IPS-18a (cell line): ENCODE data around the gene DNMBP.
"Not testable (repeated sequence)": the region's sequence is repeated elsewhere in the genome, so short reads cannot be mapped to it uniquely, and the experiment has no call there.

Experiments
- H3K27ac ChIP-seq: one replicate; pipeline ENCODE4 v1.5.1; 2013; ENCODE audit warnings: low read length
- H3K27me3 ChIP-seq: one replicate; pipeline ENCODE4 v1.6.1; 2013; ENCODE audit warnings: mild to moderate bottlenecking, low read length; ENCODE audit not compliant: control insufficient read depth, insufficient read depth
- H3K36me3 ChIP-seq: one replicate; pipeline ENCODE4 v1.6.1; 2013; ENCODE audit warnings: low read depth, low read length; ENCODE audit not compliant: control insufficient read depth
- H3K4me1 ChIP-seq: one replicate; pipeline ENCODE4 v1.6.1; 2013; ENCODE audit warnings: low read depth, low read length; ENCODE audit not compliant: control insufficient read depth
- H3K4me3 ChIP-seq: one replicate; pipeline ENCODE4 v1.5.1; 2013; ENCODE audit warnings: low read length
- H3K9ac ChIP-seq: one replicate; pipeline ENCODE4 v1.6.1; 2013; ENCODE audit warnings: mild to moderate bottlenecking, low read length, moderate library complexity
- H3K9me3 ChIP-seq: one replicate; pipeline ENCODE4 v1.6.1; 2013; ENCODE audit warnings: low read depth, low read length; ENCODE audit not compliant: control insufficient read depth

Gene DNMBP

DNA sequence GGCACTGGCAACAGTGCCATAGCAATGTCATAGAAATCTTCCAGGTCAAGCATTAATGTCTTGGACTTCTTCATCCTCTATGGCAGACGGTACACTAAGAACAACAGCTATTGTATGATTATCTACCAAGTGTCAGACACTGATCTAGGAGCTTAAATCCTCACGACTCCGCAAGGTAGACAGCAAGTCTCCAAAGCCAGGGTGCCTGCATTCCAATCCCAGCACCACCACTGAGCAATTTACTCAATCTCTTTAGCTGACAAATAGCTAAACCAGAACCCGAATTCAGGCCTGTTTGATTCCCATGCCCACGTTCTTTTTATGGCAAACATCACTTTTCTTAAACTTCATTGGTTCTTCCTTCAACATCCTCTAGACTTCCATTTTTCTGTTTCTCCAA is 31.8 kb downstream of the DNMBP start:
- Histone ChIP-seq H3K4me3 (no peak overlapping the region), H3K9ac (no peak overlapping the region), H3K4me1 (peaks cover 5% of the 10 kb centered on the region), H3K36me3 (no peaks in the 10 kb centered on the region), H3K27me3 (no peaks in the 10 kb centered on the region), H3K27ac (no peak overlapping the region), H3K9me3 (no peaks in the 10 kb centered on the region)

DNA sequence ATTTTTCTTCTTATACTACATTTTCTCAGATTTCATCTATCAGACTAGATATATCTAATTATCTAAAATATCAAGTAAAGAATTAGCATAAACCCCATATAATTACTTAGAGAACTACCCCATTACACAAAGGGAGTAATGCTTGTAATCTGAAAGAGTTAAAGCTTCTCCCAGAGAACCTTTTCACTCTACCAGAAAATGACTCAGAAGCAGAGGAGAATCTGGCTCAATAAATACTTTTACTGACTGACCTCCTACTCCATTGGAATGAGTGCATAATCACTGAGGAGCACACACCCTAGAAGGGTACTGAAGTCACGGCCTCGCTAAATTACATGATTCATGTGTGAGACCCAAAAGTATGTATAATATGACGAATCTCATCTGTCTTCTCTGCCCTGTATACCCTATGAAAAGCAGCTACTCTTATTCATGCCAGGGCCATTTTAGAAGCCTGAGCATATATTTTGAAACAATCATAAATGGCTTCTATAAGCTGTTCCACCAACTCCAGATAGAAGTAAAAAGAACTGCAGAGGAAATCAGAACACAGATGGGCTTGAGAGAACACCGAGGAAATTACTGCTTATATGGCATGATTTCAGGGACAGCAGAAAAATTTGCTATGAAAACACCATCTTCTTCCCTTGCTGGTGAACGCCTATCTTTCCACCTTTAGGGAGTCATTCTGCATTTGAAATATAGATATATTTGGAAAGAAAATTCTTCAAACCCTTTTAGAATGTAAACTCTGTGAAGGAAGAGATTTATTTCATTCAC is 32.7 kb downstream of the DNMBP start:
- no peaks in the 10 kb centered on the region for H3K36me3 ChIP-seq
- no peak overlapping the region for H3K27ac ChIP-seq
- no peak overlapping the region for H3K9ac ChIP-seq
- H3K4me3 ChIP-seq: no peak overlapping the region
- H3K4me1 ChIP-seq: peaks cover 5% of the 10 kb centered on the region
- H3K27me3 ChIP-seq: no peaks in the 10 kb centered on the region
- no peaks in the 10 kb centered on the region for H3K9me3 ChIP-seq

DNA sequence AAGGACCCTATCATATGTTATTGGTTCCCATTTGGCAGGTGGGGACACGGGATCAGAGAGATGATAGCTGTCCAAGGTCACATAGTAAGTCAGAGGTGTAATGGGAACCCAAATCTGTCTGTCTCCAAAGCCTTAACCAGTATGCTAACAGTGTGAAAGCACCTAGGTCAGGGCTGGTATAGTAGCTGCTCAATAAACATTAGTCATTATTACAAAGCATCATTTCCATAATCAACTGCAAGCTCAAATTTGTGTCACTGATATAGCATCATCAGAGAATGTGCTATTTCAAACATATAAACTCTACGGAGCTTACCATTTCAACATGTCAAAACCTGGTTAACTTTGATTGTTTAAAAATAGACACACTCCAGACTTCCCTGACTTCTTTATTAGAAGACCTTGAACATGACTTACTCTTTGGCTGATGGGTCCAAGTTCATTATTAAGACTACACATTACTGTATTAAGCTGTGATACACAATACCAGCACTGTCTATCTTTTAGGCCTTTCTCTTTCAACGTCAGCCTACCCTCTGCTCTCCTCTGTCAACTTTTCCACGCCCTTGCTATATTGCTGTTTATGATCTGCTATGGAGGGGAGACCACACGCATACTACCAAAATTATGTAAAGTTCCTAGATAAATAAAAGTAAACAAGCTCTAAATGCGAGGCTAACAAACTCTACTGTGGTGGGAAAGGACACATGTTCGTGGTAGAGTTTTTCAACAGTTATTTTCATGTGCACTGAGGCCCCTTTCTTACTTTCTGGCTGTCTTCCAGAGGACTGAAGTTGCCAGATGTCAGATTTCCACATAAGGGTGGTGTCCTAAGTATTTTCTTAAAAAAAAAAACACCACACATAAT is 33.6 kb downstream of the DNMBP start:
- no peak overlapping the region for H3K9ac ChIP-seq
- H3K36me3 ChIP-seq: no peaks in the 10 kb centered on the region

DNA sequence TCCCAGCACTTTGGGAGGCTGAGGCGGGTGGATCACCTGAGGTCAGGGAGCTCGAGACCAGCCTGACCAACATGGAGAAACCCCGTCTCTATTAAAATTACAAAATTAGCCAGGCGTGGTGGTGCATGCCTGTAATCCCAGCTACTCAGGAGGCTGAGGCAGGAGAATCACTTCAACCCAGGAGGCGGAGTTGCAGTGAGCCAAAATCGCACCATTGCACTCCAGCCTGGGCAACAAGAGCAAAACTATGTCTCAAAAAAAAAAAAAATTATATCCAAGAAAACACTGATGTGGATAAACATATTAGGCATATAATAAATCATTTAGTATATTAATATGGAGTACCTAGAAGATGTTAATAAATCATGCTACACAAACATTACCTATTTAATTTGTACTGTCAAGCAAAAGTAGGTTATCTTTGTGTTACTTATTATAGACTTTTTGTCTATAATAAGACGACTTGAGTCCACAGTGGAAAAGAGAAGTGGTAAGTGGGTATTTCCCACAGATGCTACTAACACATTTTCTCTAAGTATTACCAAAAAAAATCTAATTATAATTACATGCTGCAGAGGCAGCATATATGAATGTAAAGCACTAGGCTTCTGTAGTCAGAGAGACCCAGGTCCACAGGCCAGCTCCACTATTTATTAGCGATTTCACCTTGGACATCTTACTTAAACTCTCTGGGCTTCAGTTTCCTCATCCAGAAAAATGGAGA is 34.5 kb downstream of the DNMBP start:
- no peaks in the 10 kb centered on the region for H3K27me3 ChIP-seq
- H3K4me3 ChIP-seq: no peak overlapping the region
- H3K9me3 ChIP-seq: no peaks in the 10 kb centered on the region
- no peak overlapping the region for H3K27ac ChIP-seq
- H3K4me1 ChIP-seq: peaks cover 5% of the 10 kb centered on the region
- no peak overlapping the region for H3K9ac ChIP-seq
- H3K36me3 ChIP-seq: no peaks in the 10 kb centered on the region

More for the DNA sequence above, 33.6 kb downstream of the DNMBP start:
- H3K27me3 ChIP-seq: no peaks in the 10 kb centered on the region
- H3K9me3 ChIP-seq: no peaks in the 10 kb centered on the region
- H3K4me3 ChIP-seq: no peak overlapping the region
- peaks cover 5% of the 10 kb centered on the region for H3K4me1 ChIP-seq
- no peak overlapping the region for H3K27ac ChIP-seq

DNA sequence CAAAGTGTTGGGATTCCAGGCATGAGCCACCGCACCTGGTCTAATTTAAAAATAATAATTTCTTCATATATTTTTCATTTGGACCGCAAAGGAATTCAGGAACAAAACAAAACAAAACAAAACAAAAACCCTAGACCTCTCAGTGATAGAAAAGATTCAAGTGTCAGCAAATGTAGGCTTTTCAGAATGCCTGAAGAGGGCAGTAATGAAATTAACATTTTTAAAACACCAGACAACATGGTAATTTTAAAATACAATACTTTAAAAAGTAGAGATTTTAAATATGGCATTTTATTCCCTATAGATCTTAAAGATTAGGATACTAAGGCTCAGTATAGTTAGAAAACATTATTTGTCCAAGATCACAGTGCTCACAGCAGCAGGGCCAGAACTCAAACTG is 36.6 kb downstream of the DNMBP start:
- no peak overlapping the region for H3K4me3 ChIP-seq
- no peaks in the 10 kb centered on the region for H3K36me3 ChIP-seq
- peaks cover 5% of the 10 kb centered on the region for H3K4me1 ChIP-seq
- H3K27ac ChIP-seq: no peak overlapping the region
- no peaks in the 10 kb centered on the region for H3K9me3 ChIP-seq
- H3K9ac ChIP-seq: no peak overlapping the region
- no peaks in the 10 kb centered on the region for H3K27me3 ChIP-seq

DNA sequence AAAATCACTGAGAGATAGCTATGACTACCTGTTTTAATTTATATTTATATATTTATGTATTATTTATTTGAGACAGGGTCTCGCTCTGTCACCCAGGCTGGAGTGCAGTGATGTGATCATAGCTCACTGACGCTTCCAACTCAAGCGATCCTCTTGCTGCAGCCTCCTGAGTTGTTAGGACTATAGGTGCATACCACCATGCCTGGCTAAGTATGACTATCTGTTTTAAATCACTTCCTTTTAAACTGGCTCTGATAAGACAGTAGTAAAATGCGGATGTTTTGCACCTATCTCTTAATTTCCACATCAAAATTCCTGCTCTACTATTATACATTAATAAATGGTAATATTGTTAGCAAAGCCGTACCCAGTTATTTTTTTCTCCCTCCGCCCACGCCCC is 41.8 kb downstream of the DNMBP start:
- Histone ChIP-seq H3K9ac (no peak overlapping the region), H3K4me3 (no peak overlapping the region)

DNA sequence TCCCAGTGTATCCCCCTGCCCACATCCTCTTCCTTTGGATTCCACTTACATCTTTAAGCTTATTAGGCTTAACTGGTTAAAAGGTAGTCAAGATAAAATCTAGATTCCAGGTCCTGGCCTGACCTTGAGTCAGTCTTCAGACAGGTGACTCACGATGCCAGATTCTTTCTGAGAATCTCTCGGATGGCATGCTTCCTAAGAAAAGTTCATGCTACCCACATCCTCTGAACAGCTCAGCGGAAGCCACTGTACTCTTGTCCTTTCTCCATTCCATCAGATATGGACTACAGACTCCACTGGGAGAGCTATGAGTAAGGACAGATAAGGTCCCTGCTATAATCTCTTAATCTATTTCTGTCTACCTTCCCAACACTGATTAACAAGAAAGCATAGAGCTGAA is 43.4 kb downstream of the DNMBP start:
- Histone ChIP-seq H3K4me3 (no peak overlapping the region), H3K36me3 (no peaks in the 10 kb centered on the region)

More for the DNA sequence above, 41.8 kb downstream of the DNMBP start:
- H3K27me3 ChIP-seq: no peaks in the 10 kb centered on the region
- H3K36me3 ChIP-seq: no peaks in the 10 kb centered on the region
- H3K9me3 ChIP-seq: no peaks in the 10 kb centered on the region
- no peaks in the 10 kb centered on the region for H3K4me1 ChIP-seq
- H3K27ac ChIP-seq: no peak overlapping the region

DNA sequence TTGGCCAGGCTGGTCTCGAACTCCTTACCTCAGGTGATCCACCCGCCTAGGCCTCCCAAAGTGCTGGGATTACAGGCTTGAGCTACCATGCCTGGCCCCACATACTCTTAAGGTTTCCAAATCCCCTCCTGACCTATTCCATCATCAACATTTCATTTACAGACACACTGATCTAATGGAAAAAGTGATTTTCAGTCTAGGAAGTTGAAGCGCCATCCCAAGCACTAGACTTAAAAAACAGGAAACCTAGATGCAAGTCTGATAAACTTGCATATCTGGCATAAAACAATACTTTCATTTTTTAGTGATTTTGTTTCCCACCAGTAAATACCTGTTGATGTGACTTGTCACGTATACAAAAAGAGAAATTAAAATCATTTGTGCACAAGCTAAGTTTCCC is 44.0 kb downstream of the DNMBP start:
- Histone ChIP-seq H3K36me3 (no peaks in the 10 kb centered on the region), H3K4me1 (no peaks in the 10 kb centered on the region), H3K27ac (no peak overlapping the region), H3K27me3 (no peaks in the 10 kb centered on the region), H3K4me3 (no peak overlapping the region), H3K9ac (no peak overlapping the region), H3K9me3 (no peaks in the 10 kb centered on the region)

More for the DNA sequence above, 43.4 kb downstream of the DNMBP start:
- no peaks in the 10 kb centered on the region for H3K4me1 ChIP-seq
- no peak overlapping the region for H3K27ac ChIP-seq
- H3K9me3 ChIP-seq: no peaks in the 10 kb centered on the region
- no peaks in the 10 kb centered on the region for H3K27me3 ChIP-seq
- no peak overlapping the region for H3K9ac ChIP-seq

DNA sequence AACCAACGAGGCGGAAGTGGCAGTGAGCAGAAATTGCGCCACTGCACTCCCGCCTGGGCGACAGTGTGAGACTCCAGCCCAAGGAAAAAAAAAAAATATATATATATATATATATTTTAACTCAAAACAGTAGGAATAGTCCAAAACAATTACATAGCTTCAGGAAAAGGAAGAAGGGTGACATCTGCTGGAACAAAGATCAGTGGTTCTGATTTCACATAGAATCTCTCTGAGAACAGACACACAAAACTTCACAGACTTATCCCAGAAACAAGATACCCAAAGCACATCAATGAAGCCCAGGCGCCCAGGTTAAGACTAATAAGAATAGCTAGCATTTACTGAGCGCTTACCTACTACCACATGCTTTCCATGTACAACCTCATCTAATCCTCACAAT is 45.0 kb downstream of the DNMBP start:
- Histone ChIP-seq H3K27ac (no peak overlapping the region), H3K4me1 (no peaks in the 10 kb centered on the region), H3K4me3 (no peak overlapping the region), H3K27me3 (no peaks in the 10 kb centered on the region), H3K9me3 (no peaks in the 10 kb centered on the region), H3K9ac (no peak overlapping the region), H3K36me3 (no peaks in the 10 kb centered on the region)

DNA sequence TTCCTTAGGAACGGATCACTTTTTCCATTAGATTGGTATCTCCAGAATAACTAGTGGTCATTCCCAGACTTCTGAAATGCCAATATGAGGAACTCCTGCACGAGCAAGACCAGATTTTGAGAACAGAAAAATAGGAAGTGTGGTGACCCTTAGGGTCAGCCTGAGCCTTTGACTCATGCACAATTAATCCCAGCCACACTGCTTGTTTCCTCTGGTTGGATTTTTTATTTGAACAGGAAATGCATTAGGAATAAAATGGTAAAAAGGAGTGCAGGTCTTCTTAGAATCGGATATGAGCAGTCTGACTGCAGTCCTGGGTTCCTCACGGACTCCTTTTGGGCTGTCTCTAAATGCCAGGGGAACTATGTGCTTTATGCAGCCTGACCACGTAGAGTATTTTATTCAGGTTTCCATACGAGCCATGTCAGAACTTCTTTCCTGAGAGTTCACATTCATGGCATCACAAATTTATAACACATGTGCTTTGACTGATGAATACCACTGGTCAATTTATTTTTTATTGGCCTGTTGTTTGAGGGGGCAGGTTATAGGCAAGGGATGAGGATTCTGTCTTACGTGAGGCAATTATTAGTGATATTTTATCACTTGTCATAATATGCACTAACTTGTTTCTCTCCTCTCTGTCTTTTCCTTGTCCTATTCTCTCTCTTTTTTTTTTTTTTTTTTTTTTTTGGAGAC is 46.1 kb downstream of the DNMBP start:
- H3K27ac ChIP-seq, H3K36me3 ChIP-seq: not testable (repeated sequence)

DNA sequence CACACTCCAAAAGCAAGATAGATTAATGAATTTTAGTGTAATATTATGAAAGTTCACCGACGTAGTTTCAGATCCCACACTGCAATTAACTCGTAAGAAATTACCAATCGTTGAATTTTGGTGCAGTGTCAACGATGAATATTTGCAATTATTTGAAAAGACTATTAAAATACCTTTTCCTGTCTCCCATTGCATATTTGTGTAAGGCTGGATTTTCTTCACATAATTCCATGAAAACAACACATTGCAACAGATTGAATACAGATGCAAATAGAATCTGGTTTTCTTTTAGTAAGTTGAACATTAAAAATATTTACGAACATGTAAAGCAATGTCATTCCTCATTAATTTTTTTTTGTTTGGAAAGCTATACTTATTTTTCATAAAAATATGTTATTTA is 50.9 kb downstream of the DNMBP start:
- no peaks in the 10 kb centered on the region for H3K27me3 ChIP-seq
- no peaks in the 10 kb centered on the region for H3K4me1 ChIP-seq
- no peaks in the 10 kb centered on the region for H3K9me3 ChIP-seq
- no peak overlapping the region for H3K4me3 ChIP-seq
- H3K36me3 ChIP-seq: no peaks in the 10 kb centered on the region
- H3K9ac ChIP-seq: no peak overlapping the region
- H3K27ac ChIP-seq: no peak overlapping the region

More for the DNA sequence above, 46.1 kb downstream of the DNMBP start:
- H3K4me3 ChIP-seq, H3K9ac ChIP-seq, H3K9me3 ChIP-seq, H3K27me3 ChIP-seq, H3K4me1 ChIP-seq: not testable (repeated sequence)
